Body of pancreas (tissue), 4 donors: Measurements from ENCODE around the gene DNAJB1.

Source experiments
- CTCF ChIP-seq, 7 experiments: fragments of 450-650 bp in 4 of 7; fragments of 200-600 bp in 3 of 7; sonication (generic) in 3 of 7; IDR thresholded peaks; one replicate each; pipeline ENCODE4 v1.5.1; 2016 to 2019; ENCODE audit warnings: antibody characterized with exemption in 7 of 7
- POLR2A ChIP-seq, 3 donors: fragments of 450-650 bp; IDR thresholded peaks; one replicate each; pipeline ENCODE4 v1.6.1; 2016; ENCODE audit warnings: antibody characterized with exemption in 3 of 3, mild to moderate bottlenecking in 2 of 3

GRCh38 chr19:14556662-14557188 lies 38.5 kb upstream of the DNAJB1 start:
- no peak for TF ChIP-seq POLR2A (IDR thresholded peaks at IDR 0.05)
- peak; percentile 79 to 95 (median 85) for TF ChIP-seq CTCF (IDR thresholded peaks at IDR 0.05)
